Parathyroid adenoma (tissue), 2 donors: ENCODE data around the gene FAM181B.
A peak's percentile ranks its signal among the peaks of the same experiment; 100 is the strongest.

ENCODE experiments used
- H2AFZ ChIP-seq: fragments of 300-600 bp; sonication (generic); one replicate; pipeline ENCODE4 v1.7.0; 2017; ENCODE audit warnings: antibody characterized with exemption, mild to moderate bottlenecking
- H3K27ac ChIP-seq: fragments of 300-600 bp; sonication (generic); one replicate; pipeline ENCODE4 v1.7.0; 2017
- H3K27me3 ChIP-seq: fragments of 300-600 bp; sonication (generic); one replicate; pipeline ENCODE4 v1.7.0; 2017; ENCODE audit warnings: low read length; ENCODE audit not compliant: control insufficient read depth, insufficient read depth
- H3K36me3 ChIP-seq: fragments of 300-600 bp; sonication (generic); one replicate; pipeline ENCODE4 v1.7.0; 2017; ENCODE audit warnings: low read length; ENCODE audit not compliant: control insufficient read depth, insufficient read depth
- H3K4me1 ChIP-seq: fragments of 300-600 bp; sonication (generic); one replicate; pipeline ENCODE4 v1.7.0; 2017; ENCODE audit warnings: control low read depth
- H3K4me2 ChIP-seq: fragments of 300-600 bp; sonication (generic); one replicate; pipeline ENCODE4 v1.7.0; 2017; ENCODE audit warnings: low read length
- H3K4me3 ChIP-seq: fragments of 300-600 bp; sonication (generic); one replicate; pipeline ENCODE4 v1.7.0; 2017; ENCODE audit warnings: low read depth, low read length
- H3K79me2 ChIP-seq: fragments of 300-600 bp; sonication (generic); one replicate; pipeline ENCODE4 v1.7.0; 2017; ENCODE audit warnings: control low read depth
- H3K9ac ChIP-seq: fragments of 300-600 bp; sonication (generic); one replicate; pipeline ENCODE4 v1.7.0; 2017; ENCODE audit warnings: mild to moderate bottlenecking
- H3K9me3 ChIP-seq: fragments of 300-600 bp; sonication (generic); one replicate; pipeline ENCODE4 v1.7.0; 2017; ENCODE audit warnings: low read length; ENCODE audit not compliant: control insufficient read depth
- TF ChIP-seq, protein P1 (sequence below): fragments of 300-600 bp; sonication (generic); IDR thresholded peaks from one replicate; pipeline ENCODE4 v1.7.0; 2017; ENCODE audit warnings: antibody characterized with exemption, mild to moderate bottlenecking
- donor health status: primary hyperparathyroidism.

The FAM181B gene

DNA sequence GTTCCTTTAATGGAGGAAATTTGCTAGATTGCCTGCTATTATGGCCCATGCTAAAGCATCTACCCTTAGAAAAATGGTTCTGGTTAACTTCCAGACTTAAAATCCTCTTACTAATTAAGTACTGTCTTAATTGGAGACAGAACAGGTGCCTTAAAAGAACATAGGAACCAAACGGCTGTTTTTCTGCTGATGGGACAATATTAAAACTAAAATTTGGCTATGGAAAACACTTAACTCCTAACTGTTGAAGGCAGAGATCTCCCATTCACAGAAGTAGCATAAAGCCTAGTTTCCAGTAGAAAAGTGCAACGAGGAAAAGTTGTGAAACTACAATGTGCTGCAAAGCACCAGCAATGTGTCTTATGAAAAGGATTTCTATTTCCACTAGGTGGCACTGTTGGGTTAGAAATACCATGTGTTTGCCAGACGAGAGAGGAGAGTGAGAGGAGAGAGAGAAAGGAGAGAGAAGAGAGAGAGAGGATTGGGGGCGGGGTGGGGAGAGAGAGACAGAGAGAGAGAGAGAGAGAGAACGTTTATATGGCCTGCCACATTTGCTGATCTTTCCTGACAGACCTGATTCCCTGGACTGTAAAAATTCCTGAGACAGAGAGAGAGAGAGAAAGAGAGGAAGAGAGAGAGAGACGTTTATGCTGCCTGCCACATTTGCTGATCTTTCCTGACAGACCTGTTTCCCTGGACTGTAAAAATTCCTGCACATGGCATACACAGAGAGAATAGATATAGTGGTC is 51.5 kb downstream of the FAM181B start:
- peak overlapping the region; percentile 22 for H3K4me2 ChIP-seq
- no peak overlapping the region for H2AFZ ChIP-seq
- H3K9ac ChIP-seq, result no peak overlapping the region
- H3K27me3 ChIP-seq, result no peaks in the 10 kb centered on the region
- TF ChIP-seq, protein P1, sequence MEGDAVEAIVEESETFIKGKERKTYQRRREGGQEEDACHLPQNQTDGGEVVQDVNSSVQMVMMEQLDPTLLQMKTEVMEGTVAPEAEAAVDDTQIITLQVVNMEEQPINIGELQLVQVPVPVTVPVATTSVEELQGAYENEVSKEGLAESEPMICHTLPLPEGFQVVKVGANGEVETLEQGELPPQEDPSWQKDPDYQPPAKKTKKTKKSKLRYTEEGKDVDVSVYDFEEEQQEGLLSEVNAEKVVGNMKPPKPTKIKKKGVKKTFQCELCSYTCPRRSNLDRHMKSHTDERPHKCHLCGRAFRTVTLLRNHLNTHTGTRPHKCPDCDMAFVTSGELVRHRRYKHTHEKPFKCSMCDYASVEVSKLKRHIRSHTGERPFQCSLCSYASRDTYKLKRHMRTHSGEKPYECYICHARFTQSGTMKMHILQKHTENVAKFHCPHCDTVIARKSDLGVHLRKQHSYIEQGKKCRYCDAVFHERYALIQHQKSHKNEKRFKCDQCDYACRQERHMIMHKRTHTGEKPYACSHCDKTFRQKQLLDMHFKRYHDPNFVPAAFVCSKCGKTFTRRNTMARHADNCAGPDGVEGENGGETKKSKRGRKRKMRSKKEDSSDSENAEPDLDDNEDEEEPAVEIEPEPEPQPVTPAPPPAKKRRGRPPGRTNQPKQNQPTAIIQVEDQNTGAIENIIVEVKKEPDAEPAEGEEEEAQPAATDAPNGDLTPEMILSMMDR, result peak; percentile 46
- H3K36me3 ChIP-seq, result no peaks in the 10 kb centered on the region
- H3K27ac ChIP-seq, result no peak overlapping the region
- peak overlapping the region; percentile 22 for H3K4me3 ChIP-seq
- no peaks in the 10 kb centered on the region for H3K79me2 ChIP-seq
- H3K9me3 ChIP-seq, result no peaks in the 10 kb centered on the region
- H3K4me1 ChIP-seq, result no peaks in the 10 kb centered on the region

DNA sequence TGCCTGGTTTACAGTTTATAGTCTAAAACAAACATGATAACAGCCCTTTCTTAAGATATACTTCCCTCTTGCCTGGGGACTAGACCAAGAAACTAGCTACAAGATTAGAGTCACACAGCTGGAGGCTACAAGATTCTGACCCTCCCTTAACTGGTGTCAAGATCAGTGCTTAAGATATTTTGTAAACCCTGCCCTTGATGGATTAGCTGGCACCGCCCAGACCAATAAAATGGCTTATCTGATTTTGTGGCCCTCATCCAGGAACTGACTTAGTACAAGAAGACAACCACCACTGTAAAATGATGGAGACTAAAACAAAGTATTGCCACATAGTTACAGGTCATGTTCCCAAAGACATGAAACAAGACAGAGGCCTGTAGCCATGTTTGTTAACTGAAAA is 53.4 kb downstream of the FAM181B start:
- Histone ChIP-seq H3K27ac (no peak overlapping the region), H3K9me3 (no peaks in the 10 kb centered on the region), H3K4me3 (no peak overlapping the region), H3K36me3 (no peaks in the 10 kb centered on the region), H3K79me2 (no peaks in the 10 kb centered on the region), H2AFZ (no peak overlapping the region), H3K27me3 (no peaks in the 10 kb centered on the region), H3K9ac (no peak overlapping the region), H3K4me2 (no peak overlapping the region), H3K4me1 (no peaks in the 10 kb centered on the region)
- TF ChIP-seq, protein P1, result no peak
